ENCODE data around the gene TRAF3.
"Not testable (repeated sequence)": the region's sequence is repeated elsewhere in the genome, so short reads cannot be mapped to it uniquely, and the experiment has no call there.

Gene TRAF3

DNA sequence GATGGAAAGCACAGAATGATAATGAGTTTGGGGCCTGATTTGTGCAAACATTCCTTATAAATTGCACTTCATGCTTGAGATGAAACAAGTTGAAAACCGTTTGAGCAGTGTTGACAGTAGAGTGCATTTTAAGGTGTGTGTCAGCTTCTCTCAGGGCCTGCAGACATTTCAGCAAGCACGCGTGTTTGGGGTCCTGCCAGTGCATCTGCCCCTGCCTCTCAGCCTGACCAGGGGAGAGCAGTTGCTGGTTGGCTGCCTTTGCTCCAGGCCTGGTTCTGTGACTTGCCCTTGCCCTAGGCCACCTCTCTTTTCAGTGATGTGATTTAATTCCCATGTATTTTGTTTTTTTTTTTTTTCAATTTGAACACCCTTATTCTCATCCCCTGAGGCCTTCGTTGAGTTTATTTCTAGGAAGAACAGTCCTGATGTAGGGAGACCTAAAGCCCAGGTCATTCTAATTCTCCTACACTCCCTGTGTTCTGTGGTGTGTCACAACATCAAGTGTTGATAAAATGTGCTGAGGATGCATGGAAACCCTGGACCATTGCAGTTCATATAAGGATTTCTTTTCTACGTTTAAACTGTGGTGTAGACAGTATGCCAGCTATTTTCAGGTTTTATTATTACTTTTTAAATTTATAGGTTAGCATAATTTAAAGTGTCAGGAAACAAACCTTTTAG, 105.1 kb downstream of the TRAF3 start:
- Mint-ChIP-seq H3K27me3 (no peaks in the 10 kb centered on the region), H3K4me3 (no peak overlapping the region), H3K4me1 (ENCODE audit: low read depth) (peaks cover 28% of the 10 kb centered on the region), H3K9me3 (no peaks in the 10 kb centered on the region), H3K36me3 (ENCODE audit: low read depth) (peaks cover 56% of the 10 kb centered on the region), H3K27ac (peak overlapping the region; percentile 83)

- Mint-ChIP-seq H3K27ac (peak overlapping the region; percentile 83), H3K4me1 (ENCODE audit: low read depth) (peaks cover 28% of the 10 kb centered on the region), H3K4me3 (no peak overlapping the region), H3K9me3 (no peaks in the 10 kb centered on the region), H3K36me3 (ENCODE audit: low read depth) (peaks cover 60% of the 10 kb centered on the region), H3K27me3 (no peaks in the 10 kb centered on the region)
These were observed 105.9 kb downstream of the TRAF3 start for GRCh38 chr14:102883089-102883541.

DNA sequence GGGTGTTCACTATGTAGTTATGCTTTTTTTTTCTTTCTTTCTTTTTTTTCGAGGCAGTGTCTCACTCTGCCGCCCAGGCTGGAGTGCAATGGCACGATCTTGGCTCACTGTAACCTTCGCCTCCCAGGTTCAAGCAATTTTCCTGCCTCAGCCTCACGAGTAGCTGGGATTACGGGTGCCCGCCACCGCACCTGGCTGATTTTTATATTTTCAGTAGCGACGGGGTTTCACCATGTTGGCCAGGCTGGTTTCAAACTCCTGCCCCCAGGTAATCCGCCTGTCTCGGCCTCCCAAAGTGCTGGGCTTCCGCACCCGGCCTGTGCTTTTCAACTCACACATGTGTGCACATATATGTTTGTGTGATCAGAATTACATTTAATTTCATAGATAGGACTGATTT, 106.3 kb downstream of the TRAF3 start:
- Mint-ChIP-seq H3K4me3 (no peak overlapping the region), H3K27ac (peak overlapping the region; percentile 83), H3K4me1 (ENCODE audit: low read depth) (peaks cover 28% of the 10 kb centered on the region), H3K27me3 (no peaks in the 10 kb centered on the region), H3K9me3 (no peaks in the 10 kb centered on the region), H3K36me3 (ENCODE audit: low read depth) (peaks cover 65% of the 10 kb centered on the region)

GRCh38 chr14:102885737-102886447, 108.6 kb downstream of the TRAF3 start:
- H3K4me3 Mint-ChIP-seq: no peak overlapping the region
- H3K36me3 Mint-ChIP-seq (ENCODE audit: low read depth): peaks cover 70% of the 10 kb centered on the region
- peaks cover 28% of the 10 kb centered on the region for H3K4me1 Mint-ChIP-seq (ENCODE audit: low read depth)
- no peaks in the 10 kb centered on the region for H3K27me3 Mint-ChIP-seq
- no peak overlapping the region for H3K27ac Mint-ChIP-seq
- H3K9me3 Mint-ChIP-seq: no peaks in the 10 kb centered on the region

DNA sequence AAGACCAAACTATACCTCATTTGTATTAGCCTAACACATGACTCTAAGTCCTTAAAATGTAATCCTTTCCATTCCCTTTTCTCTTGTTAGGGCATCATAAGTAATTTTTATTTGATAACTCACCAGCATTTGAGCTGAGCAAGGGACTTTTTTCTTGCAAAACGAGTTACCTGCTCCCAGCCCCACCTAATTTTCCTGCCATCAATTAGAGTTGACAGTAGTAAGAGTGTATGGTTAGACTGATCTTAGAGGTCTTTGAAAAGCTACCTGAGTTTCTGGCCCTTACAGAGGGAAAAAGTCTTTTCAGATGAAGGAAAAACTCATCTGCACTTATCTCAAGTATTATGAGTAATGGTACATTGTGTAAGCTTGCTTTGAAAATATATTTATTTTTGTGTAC, 111.5 kb downstream of the TRAF3 start:
- Mint-ChIP-seq H3K4me3 (no peak overlapping the region), H3K36me3 (ENCODE audit: low read depth) (peaks cover 69% of the 10 kb centered on the region), H3K9me3 (no peaks in the 10 kb centered on the region), H3K27ac (no peak overlapping the region), H3K27me3 (no peaks in the 10 kb centered on the region), H3K4me1 (ENCODE audit: low read depth) (peaks cover 11% of the 10 kb centered on the region)

DNA sequence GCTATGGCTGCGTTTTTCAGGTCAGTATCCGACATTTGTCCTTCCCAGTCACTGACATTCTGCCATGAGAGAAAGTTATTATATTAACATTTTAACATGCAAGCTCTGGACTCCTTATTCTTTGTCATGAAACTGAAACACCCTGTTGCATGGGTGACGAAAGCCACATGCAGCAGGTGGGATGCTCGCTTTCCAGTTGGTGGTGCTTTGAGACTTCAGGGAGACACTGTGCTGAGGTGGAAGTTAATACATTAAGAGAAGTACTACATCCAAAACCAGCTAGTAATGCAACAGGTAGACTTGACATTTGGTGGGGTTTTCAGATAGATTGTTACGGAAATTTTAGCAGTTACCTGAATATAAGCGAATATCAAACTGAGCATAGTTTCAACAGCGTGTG, 112.4 kb downstream of the TRAF3 start:
- Mint-ChIP-seq H3K27ac (no peak overlapping the region), H3K27me3 (no peaks in the 10 kb centered on the region), H3K4me3 (no peak overlapping the region), H3K36me3 (ENCODE audit: low read depth) (peaks cover 70% of the 10 kb centered on the region), H3K4me1 (ENCODE audit: low read depth) (peaks cover 8% of the 10 kb centered on the region), H3K9me3 (no peaks in the 10 kb centered on the region)

DNA sequence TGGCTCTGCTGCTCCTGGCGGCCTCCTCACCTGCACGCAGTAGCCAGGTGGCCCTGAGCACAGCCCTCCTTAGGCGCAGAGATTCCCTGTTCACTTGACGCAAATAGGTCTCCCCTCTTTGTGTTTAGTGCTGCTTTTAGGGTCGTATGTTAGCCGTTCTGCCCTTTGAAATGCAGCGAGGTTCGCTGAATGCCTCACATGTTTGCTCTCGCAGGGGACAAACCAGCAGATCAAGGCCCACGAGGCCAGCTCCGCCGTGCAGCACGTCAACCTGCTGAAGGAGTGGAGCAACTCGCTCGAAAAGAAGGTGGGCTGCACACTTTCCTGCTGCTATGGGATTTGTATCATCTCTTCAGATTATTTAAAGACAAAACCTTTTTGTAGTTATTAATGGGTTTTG, 113.9 kb downstream of the TRAF3 start:
- Mint-ChIP-seq H3K9me3 (no peaks in the 10 kb centered on the region), H3K27me3 (no peaks in the 10 kb centered on the region), H3K4me1 (ENCODE audit: low read depth) (peaks cover 8% of the 10 kb centered on the region), H3K27ac (peak overlapping the region; percentile 52), H3K36me3 (ENCODE audit: low read depth) (peaks cover 80% of the 10 kb centered on the region), H3K4me3 (no peak overlapping the region)

- Mint-ChIP-seq H3K9me3 (no peaks in the 10 kb centered on the region), H3K4me3 (no peak overlapping the region), H3K4me1 (ENCODE audit: low read depth) (peaks cover 8% of the 10 kb centered on the region), H3K27me3 (no peaks in the 10 kb centered on the region), H3K27ac (no peak overlapping the region), H3K36me3 (ENCODE audit: low read depth) (peaks cover 81% of the 10 kb centered on the region)
These were observed 114.3 kb downstream of the TRAF3 start for GRCh38 chr14:102891556-102891955.

DNA sequence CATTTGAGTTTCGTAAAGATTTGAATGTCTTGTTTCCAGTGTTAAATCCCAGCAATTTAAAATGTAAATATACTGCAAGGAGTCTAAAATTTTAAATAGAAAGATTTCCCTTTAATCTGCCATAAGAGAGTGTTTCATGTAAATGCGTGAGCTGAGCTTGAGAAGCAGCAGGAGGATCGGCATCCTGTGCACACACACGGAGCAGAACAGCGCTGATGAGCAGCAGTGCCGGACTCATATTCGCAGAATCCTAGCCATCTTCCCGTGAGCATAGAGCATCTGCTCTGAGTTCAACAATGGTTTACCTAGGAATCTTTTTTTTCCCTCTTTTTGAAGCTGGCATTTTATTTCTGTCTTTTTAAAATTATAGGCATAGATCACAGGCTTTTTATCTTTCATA, 115.4 kb downstream of the TRAF3 start:
- H3K27me3 Mint-ChIP-seq: no peaks in the 10 kb centered on the region
- H3K4me3 Mint-ChIP-seq: no peak overlapping the region
- peak overlapping the region; percentile 3 for H3K27ac Mint-ChIP-seq
- H3K36me3 Mint-ChIP-seq (ENCODE audit: low read depth): peaks cover 83% of the 10 kb centered on the region
- H3K9me3 Mint-ChIP-seq: no peaks in the 10 kb centered on the region
- H3K4me1 Mint-ChIP-seq (ENCODE audit: low read depth): peaks cover 8% of the 10 kb centered on the region

- no peak overlapping the region for H3K4me3 Mint-ChIP-seq
- H3K27me3 Mint-ChIP-seq: no peaks in the 10 kb centered on the region
- H3K27ac Mint-ChIP-seq: peak overlapping the region; percentile 36
- peaks cover 81% of the 10 kb centered on the region for H3K36me3 Mint-ChIP-seq (ENCODE audit: low read depth)
- H3K4me1 Mint-ChIP-seq (ENCODE audit: low read depth): peaks cover 14% of the 10 kb centered on the region
- no peaks in the 10 kb centered on the region for H3K9me3 Mint-ChIP-seq
These were observed 116.2 kb downstream of the TRAF3 start for GRCh38 chr14:102893452-102893851.

GRCh38 chr14:102896735-102897134, 119.5 kb downstream of the TRAF3 start:
- peaks cover 74% of the 10 kb centered on the region for H3K36me3 Mint-ChIP-seq (ENCODE audit: low read depth)
- H3K27ac Mint-ChIP-seq, H3K9me3 Mint-ChIP-seq, H3K4me3 Mint-ChIP-seq, H3K27me3 Mint-ChIP-seq: not testable (repeated sequence)
- H3K4me1 Mint-ChIP-seq (ENCODE audit: low read depth): peaks cover 40% of the 10 kb centered on the region

DNA sequence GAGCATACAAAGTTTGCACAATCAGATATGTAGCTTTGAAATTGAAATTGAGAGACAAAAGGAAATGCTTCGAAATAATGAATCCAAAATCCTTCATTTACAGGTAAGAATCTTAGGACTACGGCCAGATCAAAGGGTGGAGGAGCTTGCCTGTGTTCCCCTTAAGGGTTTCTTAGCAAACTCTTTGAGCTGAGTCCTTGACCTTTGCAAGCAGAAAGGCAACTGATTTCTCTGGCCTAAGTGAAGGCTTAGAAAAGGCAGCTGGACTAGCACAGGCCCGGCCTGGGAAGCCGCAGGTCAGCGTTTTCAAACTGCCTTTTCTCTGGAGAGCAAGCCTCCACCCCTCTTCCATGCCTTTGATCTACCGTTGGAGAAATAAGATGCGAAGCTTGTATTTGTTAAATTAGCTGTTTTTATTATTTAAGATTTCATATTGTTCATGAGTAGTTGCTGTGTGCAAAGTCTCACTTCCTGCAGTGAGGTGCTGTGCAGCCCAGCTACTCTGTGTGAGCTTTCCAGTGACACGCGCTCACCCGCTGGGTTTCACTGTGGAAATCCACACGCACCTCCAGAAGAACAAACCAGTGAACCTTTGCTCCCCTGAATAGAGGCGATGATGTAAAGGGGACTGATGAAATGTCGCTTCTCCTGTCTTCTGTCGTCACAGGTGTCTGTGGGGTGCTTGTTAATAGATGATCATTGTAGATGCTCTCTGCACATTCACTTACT, 120.2 kb downstream of the TRAF3 start:
- H3K4me1 Mint-ChIP-seq (ENCODE audit: low read depth): peaks cover 44% of the 10 kb centered on the region
- H3K9me3 Mint-ChIP-seq: no peaks in the 10 kb centered on the region
- no peak overlapping the region for H3K27ac Mint-ChIP-seq
- H3K27me3 Mint-ChIP-seq: no peaks in the 10 kb centered on the region
- H3K4me3 Mint-ChIP-seq: no peak overlapping the region
- H3K36me3 Mint-ChIP-seq (ENCODE audit: low read depth): peaks cover 72% of the 10 kb centered on the region

- H3K36me3 Mint-ChIP-seq (ENCODE audit: low read depth): peaks cover 74% of the 10 kb centered on the region
- peak overlapping the region; percentile 68 for H3K27ac Mint-ChIP-seq
- H3K27me3 Mint-ChIP-seq: no peaks in the 10 kb centered on the region
- H3K4me3 Mint-ChIP-seq: peak overlapping the region; percentile 3
- H3K9me3 Mint-ChIP-seq: no peaks in the 10 kb centered on the region
- H3K4me1 Mint-ChIP-seq (ENCODE audit: low read depth): peaks cover 48% of the 10 kb centered on the region
These were observed 121.0 kb downstream of the TRAF3 start for GRCh38 chr14:102898298-102898697.

- H3K4me3 Mint-ChIP-seq: peak overlapping the region; percentile 3
- H3K36me3 Mint-ChIP-seq (ENCODE audit: low read depth): peaks cover 76% of the 10 kb centered on the region
- H3K9me3 Mint-ChIP-seq: no peaks in the 10 kb centered on the region
- no peaks in the 10 kb centered on the region for H3K27me3 Mint-ChIP-seq
- H3K27ac Mint-ChIP-seq: peak overlapping the region; percentile 68
- peaks cover 44% of the 10 kb centered on the region for H3K4me1 Mint-ChIP-seq (ENCODE audit: low read depth)
These were observed 121.7 kb downstream of the TRAF3 start for GRCh38 chr14:102898776-102899515.

DNA sequence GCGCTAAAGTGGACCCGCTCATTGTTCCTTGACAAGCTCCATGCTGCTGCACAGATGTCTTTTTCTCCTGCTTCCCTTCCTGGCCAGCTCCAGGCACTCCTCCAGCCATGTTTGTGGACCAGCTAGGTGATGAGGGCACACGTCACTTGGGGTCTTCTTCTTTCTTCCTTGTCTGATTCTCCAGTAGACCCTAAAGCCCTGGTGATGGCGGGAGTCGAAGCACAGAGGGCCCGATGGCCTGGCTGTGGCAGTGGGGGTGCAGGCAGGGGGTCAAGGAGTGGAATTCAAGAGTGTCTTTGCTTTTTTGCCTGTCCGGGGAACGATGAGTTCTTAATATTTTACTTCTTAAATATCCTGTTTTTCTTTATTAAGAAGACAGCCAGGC, 122.3 kb downstream of the TRAF3 start:
- no peaks in the 10 kb centered on the region for H3K9me3 Mint-ChIP-seq
- H3K4me1 Mint-ChIP-seq (ENCODE audit: low read depth): peaks cover 44% of the 10 kb centered on the region
- no peaks in the 10 kb centered on the region for H3K27me3 Mint-ChIP-seq
- peak overlapping the region; percentile 14 for H3K4me3 Mint-ChIP-seq
- peak overlapping the region; percentile 66 for H3K27ac Mint-ChIP-seq
- H3K36me3 Mint-ChIP-seq (ENCODE audit: low read depth): peaks cover 71% of the 10 kb centered on the region

Measured in stimulated activated naive CD8-positive, alpha-beta T cell treated with anti-CD3 and anti-CD28 coated beads, Interleukin-15, Interleukin-2, amounts not matched to agents 100 ng/mL and 50 ng/mL, for 24 hours (primary cell).